ENCODE results near the gene KRTAP1-5. TPM values are rescaled to one million over a fixed set of nuclear protein-coding genes. Genes with fewer than 3 reads are reported as not detected.

Gene KRTAP1-5
- total RNA-seq, 1 experiment from 2014 or later, result not detected

- H3K4me1 ChIP-seq (replicated peaks; ENCODE audit: insufficient read depth), result no peaks in the 10 kb centered on the region
- no peaks in the 10 kb centered on the region for H3K9me3 ChIP-seq (ENCODE audit: insufficient read depth, low read depth)
- H3K4me2 ChIP-seq, result no peak within 1 kb of the TSS
- no peaks in the 10 kb centered on the region for H3K27me3 ChIP-seq (ENCODE audit: insufficient read depth, low read depth)
- no peaks in the 10 kb centered on the region for H3K79me2 ChIP-seq (ENCODE audit: low read depth)
- no peak for DNase-seq
- intact Hi-C loops (cut with micrococcal nuclease; ENCODE audit: unreplicated experiment), result no loop called here
- H3K27ac ChIP-seq, result no peak within 1 kb of the TSS
- no TSS peak for BruUV-seq (replicated peaks)
- H4K20me1 ChIP-seq (ENCODE audit: insufficient read depth), result no peaks in the 10 kb centered on the region
- H3F3A ChIP-seq (ENCODE audit: insufficient read depth, low read depth), result no peaks in the 10 kb centered on the region
- no peak within 1 kb of the TSS for H3K4me3 ChIP-seq
- H2AFZ ChIP-seq, result no peak within 1 kb of the TSS; the same call in 1 of the 2 replicates
- no peaks in the 10 kb centered on the region for H3K36me3 ChIP-seq (ENCODE audit: low read depth)
- H3K9me2 ChIP-seq (ENCODE audit: insufficient read depth), result no peaks in the 10 kb centered on the region
- TF ChIP-seq EZH2 (IDR thresholded peaks at IDR 0.05; ENCODE audit: low read depth) (no peak), CTCF (conservative IDR thresholded peaks at IDR 0.05) (no peak)
- ChIA-PET CTCF (no interaction called here), POLR2A (ENCODE audit: unreplicated experiment) (interaction anchor here (0.6 kb wide), 1 partner anchor 148 kb away, joined by 3 read pairs; no protein-coding TSS in a partner anchor)
These were observed 42.8 kb downstream of the KRTAP1-5 start, which contains the start of gene KRT40 for GRCh38 chr17:40984226-40984625. TSS of gene KRT40 (minus strand) at chr17:40984326. CDS start at chr17:40984273, 53 bp downstream.

- Histone ChIP-seq H3K4me2 (no peak overlapping the region), H3F3A (ENCODE audit: insufficient read depth, low read depth) (no peaks in the 10 kb centered on the region), H3K9me3 (ENCODE audit: insufficient read depth, low read depth) (no peaks in the 10 kb centered on the region), H3K79me2 (ENCODE audit: low read depth) (no peaks in the 10 kb centered on the region), H3K27ac (no peak overlapping the region), H3K36me3 (ENCODE audit: low read depth) (no peaks in the 10 kb centered on the region), H3K27me3 (ENCODE audit: insufficient read depth, low read depth) (no peaks in the 10 kb centered on the region), H4K20me1 (ENCODE audit: insufficient read depth) (no peaks in the 10 kb centered on the region), H2AFZ (no peak overlapping the region), H3K4me3 (no peak overlapping the region), H3K4me1 (replicated peaks; ENCODE audit: insufficient read depth) (no peaks in the 10 kb centered on the region), H3K9me2 (ENCODE audit: insufficient read depth) (no peaks in the 10 kb centered on the region)
- no peak for DNase-seq
- TF ChIP-seq EZH2 (IDR thresholded peaks at IDR 0.05; ENCODE audit: low read depth), result no peak
- no peak for TF ChIP-seq CTCF (conservative IDR thresholded peaks at IDR 0.05)
- ChIA-PET POLR2A (ENCODE audit: unreplicated experiment) (no interaction called here), CTCF (interaction anchor here (0.6 kb wide), 1 partner anchor 50 kb away, joined by 3 read pairs; no protein-coding TSS in a partner anchor)
- BruUV-seq (replicated peaks), result no TSS peak
- intact Hi-C loops (cut with micrococcal nuclease; ENCODE audit: unreplicated experiment), result no loop called here
These were observed 45.9 kb downstream of the KRTAP1-5 start for GRCh38 chr17:40981115-40981514.

- Histone ChIP-seq H3K4me1 (replicated peaks; ENCODE audit: insufficient read depth) (no peaks in the 10 kb centered on the region), H3K79me2 (ENCODE audit: low read depth) (no peaks in the 10 kb centered on the region), H3K9me3 (ENCODE audit: insufficient read depth, low read depth) (no peaks in the 10 kb centered on the region), H2AFZ (no peak overlapping the region), H3K4me2 (no peak overlapping the region), H3K4me3 (no peak overlapping the region), H4K20me1 (ENCODE audit: insufficient read depth) (no peaks in the 10 kb centered on the region), H3F3A (ENCODE audit: insufficient read depth, low read depth) (no peaks in the 10 kb centered on the region), H3K27ac (no peak overlapping the region), H3K27me3 (ENCODE audit: insufficient read depth, low read depth) (no peaks in the 10 kb centered on the region), H3K36me3 (ENCODE audit: low read depth) (no peaks in the 10 kb centered on the region), H3K9me2 (ENCODE audit: insufficient read depth) (no peaks in the 10 kb centered on the region)
- TF ChIP-seq EZH2 (IDR thresholded peaks at IDR 0.05; ENCODE audit: low read depth) (no peak), CTCF (conservative IDR thresholded peaks at IDR 0.05) (no peak)
- intact Hi-C loops (cut with micrococcal nuclease; ENCODE audit: unreplicated experiment), result no loop called here
- BruUV-seq (replicated peaks), result no TSS peak
- POLR2A ChIA-PET (ENCODE audit: unreplicated experiment), result no interaction called here
- CTCF ChIA-PET, result no interaction called here
- DNase-seq, result no peak
These were observed 46.4 kb downstream of the KRTAP1-5 start for GRCh38 chr17:40980596-40980995.

All from PC-9 (cell line).